Left lung (tissue), 10 donors: ENCODE measurements around the gene TNS3. TPM values are rescaled to one million over a fixed set of nuclear protein-coding genes. Genes with fewer than 3 reads are reported as not detected.
A peak's percentile ranks its signal among the peaks of the same experiment; 100 is the strongest.

Experiments
- ATAC-seq: fragments of 200-7000 bp; cut with Tn5 transposase; one replicate; pipeline ENCODE4 v1.9.1; 2020; ENCODE audit warnings: moderate library complexity
- DNase-seq, 4 donors: peaks; one replicate each; pipeline ENCODE4 v3.0.0-alpha.2; 2013 to 2020
- H3K27ac ChIP-seq, 2 donors: fragments of 200-600 bp; sonication (generic) in 1 of 2; one replicate each; pipeline versions ENCODE4 v1.5.0 to v1.8.0; 2020 to 2021
- H3K27me3 ChIP-seq, 2 donors: fragments of 200-600 bp; sonication (generic) in 1 of 2; one replicate each; pipeline versions ENCODE4 v1.5.0 to v1.8.0; 2020 to 2021
- H3K36me3 ChIP-seq, 2 donors: fragments of 200-600 bp; sonication (generic) in 1 of 2; one replicate each; pipeline versions ENCODE4 v1.5.0 to v1.8.0; 2020 to 2021
- H3K4me1 ChIP-seq, 2 donors: fragments of 200-600 bp; one replicate each; pipeline ENCODE4 v1.8.0; 2021
- H3K4me3 ChIP-seq, 2 donors: fragments of 200-600 bp; sonication (generic) in 1 of 2; one replicate each; pipeline versions ENCODE4 v1.5.0 to v1.8.0; 2020 to 2021; ENCODE audit warnings: mild to moderate bottlenecking in 1 of 2
- H3K9me3 ChIP-seq, 2 donors: fragments of 200-600 bp; sonication (generic) in 1 of 2; one replicate each; pipeline versions ENCODE4 v1.5.0 to v1.8.0; 2020 to 2021
- CTCF ChIP-seq, 2 donors: fragments of 200-600 bp; sonication (generic) in 1 of 2; IDR thresholded peaks; one replicate each; pipeline versions ENCODE4 v1.5.0 to v1.8.0; 2021; ENCODE audit warnings: antibody characterized with exemption in 2 of 2
- intact Hi-C, 2 donors: fragments of 100-400 bp; cut with DNase I; formaldehyde crosslinking; loops; one replicate each; pipeline versions ENCODE4 v1.11.2 to v1.14.2; 2022
- polyA plus RNA-seq, 6 donors: library from polyadenylated mRNA; unstranded; fragments of 120-200 nt; gene quantifications; one replicate each; pipeline ENCODE4 v1.2.1, GENCODE V29; 2013; ENCODE audit not compliant: insufficient read length in 6 of 6
- total RNA-seq, 2 donors: library from RNA; stranded (reverse); fragmentation: NEBNext Ultra II Directional; extraction: Animal tissue kit (Norgen Biotek cat#: 25700); gene quantifications; one replicate each; pipeline ENCODE4 v1.2.1, GENCODE V29; 2021
- donor health status: DM: no; HTN: yes; CAD: no.
- donor health status: DM: no; HTN: no; CAD: no.

Gene TNS3
- total and polyA plus RNA-seq, 8 donors = 86.3 to 151 (median 97.8) TPM

GRCh38 chr7:47267346-47267745 is 314.6 kb downstream of the TNS3 start:
- no peaks in the 10 kb centered on the region for H3K36me3 ChIP-seq
- no peak for TF ChIP-seq CTCF (IDR thresholded peaks at IDR 0.05)
- H3K27ac ChIP-seq = no peak overlapping the region
- no peak overlapping the region for H3K4me3 ChIP-seq
- ATAC-seq = no peak
- peaks cover 0 to 5% of the 10 kb centered on the region in 2 donors for H3K9me3 ChIP-seq
- H3K27me3 ChIP-seq = no peaks in the 10 kb centered on the region
- peaks cover 0 to 15% of the 10 kb centered on the region in 2 donors for H3K4me1 ChIP-seq
- no peak for DNase-seq
- intact Hi-C loops = no loop called here

DNA sequence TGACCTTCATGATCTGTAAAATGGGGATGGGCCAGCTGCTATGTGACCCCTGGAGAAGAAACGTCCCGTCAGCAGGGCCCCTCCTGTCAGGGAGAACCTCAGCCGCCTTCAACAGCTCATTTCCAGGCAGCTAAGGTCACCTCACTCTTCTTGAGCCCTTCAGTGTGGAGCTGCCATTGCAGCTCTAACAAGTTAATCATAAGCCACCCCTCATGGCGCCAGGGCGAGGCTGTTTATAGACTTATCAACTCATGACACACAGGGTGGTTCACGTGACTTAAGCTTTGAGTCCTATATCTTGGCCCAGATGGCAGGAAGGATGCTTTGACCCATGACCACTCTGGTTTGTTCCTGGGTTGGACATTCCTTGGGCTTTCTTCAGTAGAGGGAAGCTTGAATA is 315.1 kb downstream of the TNS3 start:
- DNase-seq = peak in 1 of 4 donors; percentile 30
- ATAC-seq = peak; percentile 66

GRCh38 chr7:47266131-47266706 is 315.7 kb downstream of the TNS3 start:
- no peaks in the 10 kb centered on the region for H3K36me3 ChIP-seq
- no peak overlapping the region for H3K4me3 ChIP-seq
- intact Hi-C loops = no loop called here
- H3K9me3 ChIP-seq = peaks cover 0 to 5% of the 10 kb centered on the region in 2 donors
- ATAC-seq (peak; percentile 95), DNase-seq (peak in 3 of 4 donors; percentile 58 to 86 (median 71))
- no peaks in the 10 kb centered on the region for H3K27me3 ChIP-seq
- peak overlapping the region; percentile 5 to 9 for H3K27ac ChIP-seq
- peak; percentile 74 to 87 for TF ChIP-seq CTCF (IDR thresholded peaks at IDR 0.05)
- peaks cover 0 to 15% of the 10 kb centered on the region in 2 donors for H3K4me1 ChIP-seq

More for the DNA sequence above, 315.1 kb downstream of the TNS3 start:
- Histone ChIP-seq H3K27ac (peak overlapping the region; percentile 5 to 9), H3K4me1 (peaks cover 0 to 15% of the 10 kb centered on the region in 2 donors), H3K9me3 (peaks cover 0 to 5% of the 10 kb centered on the region in 2 donors), H3K36me3 (no peaks in the 10 kb centered on the region), H3K27me3 (no peaks in the 10 kb centered on the region), H3K4me3 (no peak overlapping the region)
- no peak for TF ChIP-seq CTCF (IDR thresholded peaks at IDR 0.05)
- intact Hi-C loops = no loop called here

DNA sequence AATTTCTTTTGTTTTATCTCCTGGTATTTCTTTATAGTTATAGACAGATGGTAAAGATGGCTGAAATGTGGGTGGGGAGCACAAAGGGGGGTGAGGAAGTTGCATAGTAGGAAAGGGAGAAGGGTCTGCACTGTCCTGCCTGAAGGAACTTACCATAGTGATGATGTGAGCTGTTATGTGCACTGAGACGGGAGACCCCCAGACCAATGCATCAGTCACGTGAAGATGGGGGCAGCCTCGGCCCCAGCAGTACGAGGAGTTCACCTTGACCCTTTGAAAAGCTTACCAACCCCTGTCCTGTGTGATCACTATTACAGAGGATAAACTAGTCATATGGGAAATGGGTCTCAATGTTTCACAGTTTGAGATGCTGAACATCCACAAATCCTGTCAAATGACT is 316.3 kb downstream of the TNS3 start:
- TF ChIP-seq CTCF (IDR thresholded peaks at IDR 0.05) = no peak

DNA sequence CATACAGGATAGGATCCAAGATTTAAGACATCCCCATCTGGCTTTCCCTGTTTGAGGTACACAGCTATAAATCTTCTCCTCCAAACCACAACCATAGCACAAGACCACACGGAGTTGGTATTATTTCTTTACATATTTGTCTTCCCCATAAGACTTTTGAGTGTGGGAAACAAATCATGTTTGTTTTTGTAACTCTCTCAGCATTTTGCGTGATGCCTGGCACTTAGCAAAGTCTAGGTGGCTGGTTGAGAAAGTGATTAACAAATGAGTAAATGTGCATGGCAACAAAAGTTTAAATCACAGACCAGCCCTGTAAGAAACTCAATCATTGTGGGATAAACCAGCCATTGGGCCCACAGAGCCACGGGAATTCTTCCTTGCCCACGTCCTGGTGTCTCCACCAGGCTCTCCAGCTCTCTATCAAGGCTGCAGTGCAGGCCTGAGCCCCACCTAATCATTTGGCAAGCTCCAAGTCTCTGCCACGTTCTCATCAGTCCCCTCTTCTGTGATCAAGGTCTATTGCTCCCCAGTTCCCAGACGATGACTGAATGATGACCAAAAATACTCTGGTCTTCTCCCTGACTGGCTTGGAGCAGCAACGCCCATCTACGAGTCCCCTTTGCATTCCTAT is 317.8 kb downstream of the TNS3 start:
- H3K36me3 ChIP-seq = no peaks in the 10 kb centered on the region
- peaks cover 0 to 15% of the 10 kb centered on the region in 2 donors for H3K4me1 ChIP-seq
- TF ChIP-seq CTCF (IDR thresholded peaks at IDR 0.05) = no peak
- intact Hi-C loops = no loop called here
- no peak overlapping the region for H3K4me3 ChIP-seq
- H3K27me3 ChIP-seq = no peaks in the 10 kb centered on the region
- DNase-seq = no peak
- H3K27ac ChIP-seq = no peak overlapping the region
- ATAC-seq = no peak
- H3K9me3 ChIP-seq = peaks cover 0 to 5% of the 10 kb centered on the region in 2 donors

More for the DNA sequence above, 316.3 kb downstream of the TNS3 start:
- H3K27ac ChIP-seq = no peak overlapping the region
- no peaks in the 10 kb centered on the region for H3K27me3 ChIP-seq
- H3K9me3 ChIP-seq = peaks cover 0 to 5% of the 10 kb centered on the region in 2 donors
- intact Hi-C loops = no loop called here
- peaks cover 0 to 15% of the 10 kb centered on the region in 2 donors for H3K4me1 ChIP-seq
- no peak for ATAC-seq
- no peaks in the 10 kb centered on the region for H3K36me3 ChIP-seq
- no peak overlapping the region for H3K4me3 ChIP-seq
- no peak for DNase-seq
